HK-2 (cell line): ENCODE measurements around the gene TFEB.
A peak's percentile ranks its signal among the peaks of the same experiment; 100 is the strongest.

Experiments
- DNase-seq: peaks from one replicate; pipeline ENCODE4 v3.0.0-alpha.2; 2018; ENCODE audit not compliant: unreplicated experiment

The TFEB gene

DNA sequence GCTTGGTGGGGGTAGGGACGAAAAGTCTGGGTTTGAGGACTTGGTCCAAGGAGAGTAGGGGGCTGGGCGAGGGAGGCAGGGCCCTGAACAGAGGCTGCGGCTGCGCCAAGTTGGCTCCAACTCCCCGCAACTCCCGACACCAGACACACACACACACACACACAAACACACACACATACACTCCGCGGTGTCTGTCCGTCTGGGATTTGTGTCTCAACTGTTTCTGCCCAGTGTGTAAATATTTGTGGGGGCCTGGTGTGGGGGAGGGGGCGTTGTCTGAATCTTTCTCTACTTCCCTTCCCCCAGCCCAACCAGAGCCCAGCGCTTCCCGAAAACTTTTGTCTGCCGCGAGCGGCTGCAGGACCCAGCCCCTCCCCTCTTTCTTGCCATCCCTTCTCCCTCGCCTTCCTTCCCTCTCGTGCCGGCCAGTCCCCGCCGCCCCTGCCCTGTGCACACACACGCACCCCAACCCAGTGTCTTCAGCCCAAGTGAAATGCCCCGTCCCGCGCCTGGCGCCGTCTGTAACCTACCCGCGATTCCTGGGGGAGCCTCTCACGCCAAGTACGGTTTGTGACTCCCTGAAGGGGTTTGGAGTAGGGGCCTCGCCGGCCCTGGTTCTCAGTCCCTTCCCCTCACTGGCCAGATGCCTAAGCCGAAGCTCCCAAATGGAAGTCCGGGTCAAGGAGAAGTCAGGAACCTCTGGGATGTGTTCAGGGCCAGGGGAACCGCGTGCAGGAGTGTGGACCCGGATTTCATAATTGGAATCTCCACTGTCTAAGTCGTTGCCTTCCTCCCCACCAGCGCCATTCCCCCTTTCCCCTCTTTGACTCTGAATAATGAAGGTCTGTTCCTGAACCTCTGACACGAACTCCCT is 96.2 kb downstream of the TFEB start:
- DNase-seq, result no peak

- DNase-seq, result no peak
These were observed 97.1 kb downstream of the TFEB start, which contains the start of gene MDFI for GRCh38 chr6:41638002-41638934. Gene MDFI, plus strand, starts transcription at chr6:41638468. Its CDS starts 282 bp downstream, at chr6:41638750.

GRCh38 chr6:41637194-41638001 is 98.0 kb downstream of the TFEB start:
- DNase-seq, result no peak

DNA sequence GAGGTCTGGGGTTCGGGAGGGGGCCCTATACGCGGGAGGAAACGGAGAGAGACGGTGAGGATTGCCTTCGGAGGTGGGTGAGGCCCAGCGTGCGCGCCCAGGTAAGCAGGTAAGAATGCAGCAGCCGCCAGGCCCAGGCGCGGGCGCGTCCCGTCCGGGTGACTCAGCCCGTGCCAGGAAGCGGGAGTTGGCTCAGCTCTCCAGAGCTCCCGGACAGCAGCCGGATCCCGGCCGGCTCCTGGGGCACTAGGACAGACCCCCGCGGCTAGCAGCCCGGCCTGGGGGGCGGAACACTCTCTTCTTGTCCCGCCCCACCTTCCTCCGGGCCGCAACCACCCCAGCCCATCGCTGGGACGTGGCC is 98.6 kb downstream of the TFEB start:
- peak; percentile 56 for DNase-seq

- no peak for DNase-seq
These were observed 100.0 kb downstream of the TFEB start for GRCh38 chr6:41635365-41635764.

DNA sequence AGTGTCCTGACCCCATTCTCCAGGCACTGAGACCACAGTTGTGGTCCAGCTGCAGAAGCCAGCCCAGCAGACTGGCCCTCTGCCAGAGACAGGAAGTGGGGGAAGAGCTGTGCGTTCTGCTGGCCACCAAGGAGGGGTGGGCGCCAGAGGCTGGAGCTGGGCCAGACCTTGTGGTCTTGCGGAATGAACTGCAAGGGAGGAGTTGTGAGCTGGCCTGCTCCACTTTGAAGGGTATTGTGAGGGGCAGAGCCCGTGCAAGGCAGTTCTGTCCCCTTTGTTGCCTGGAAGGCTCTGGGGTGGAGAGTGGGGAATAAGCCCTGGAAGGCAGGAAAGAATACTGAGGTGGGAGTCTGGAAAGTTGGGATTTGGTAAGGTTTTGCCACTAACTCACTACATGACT is 100.8 kb downstream of the TFEB start:
- DNase-seq, result no peak
